K562 (cell line): ENCODE measurements around the gene POU2AF1. TPM values are rescaled to one million over a fixed set of nuclear protein-coding genes. Genes with fewer than 3 reads are reported as not detected.

Experiments used
- ATAC-seq: fragments of 200-7000 bp; cut with Tn5 transposase; 3 replicates; pipeline ENCODE4 v1.9.1; 2020; ENCODE audit warnings: moderate library complexity
- BruUV-seq: library from RNA; stranded (reverse); fragments of 400-500 nt; replicated peaks from 2 replicates; lab custom pipeline; 2021; lab: Mats Ljungman, UMichigan
- CTCF ChIA-PET: fragments of 300-600 bp; formaldehyde crosslinking; extraction: SDS; loops from one replicate; lab custom pipeline; 2021; ENCODE audit warnings: low intra/inter-chr PET ratio; lab: Yijun Ruan, JAX
- POLR2A ChIA-PET: fragments of 300-600, 350-650 bp; sonication (Branson Sonifier 250); formaldehyde crosslinking; extraction: SDS; loops from one replicate; lab custom pipeline; 2021; ENCODE audit warnings: antibody characterized with exemption, inconsistent platforms; lab: Yijun Ruan, JAX
- DNase-seq, 4 experiments: peaks; one replicate each; pipeline versions ENCODE4 v3.0.0 to v3.0.0-alpha.2; 2011 to 2018; ENCODE audit warnings: low spot score in 3 of 4, mixed read lengths in 3 of 4; ENCODE audit errors: extremely low read depth in 1 of 4
- FAIRE-seq: peaks from 2 replicates; lab custom pipeline; 2011; peaks lifted over from hg19 to GRCh38; lab: Jason Lieb, UNC
- H2AFZ ChIP-seq: 2 replicates; pipeline ENCODE4 v1.6.0; 2011; ENCODE audit warnings: low read depth, low read length, control low read depth, inconsistent platforms
- H3K27ac ChIP-seq: fragments of 200-600 bp; 3 replicates; pipeline ENCODE4 v1.8.0; 2011; ENCODE audit warnings: low read depth, mild to moderate bottlenecking, control low read depth, inconsistent platforms, low read length, moderate library complexity, mixed read lengths; ENCODE audit errors: extremely low read depth
- H3K27me3 ChIP-seq, 2 experiments: fragments of 300-600 bp in 1 of 2; 2 replicates in 1 of 2; 3 replicates in 1 of 2; pipeline versions ENCODE4 v1.6.0 to v1.8.0; 2011; ENCODE audit warnings: inconsistent platforms in 2 of 2, low read length in 2 of 2, mild to moderate bottlenecking in 1 of 2, mixed read lengths in 1 of 2, moderate library complexity in 1 of 2; ENCODE audit not compliant: control insufficient read depth in 2 of 2, insufficient read depth in 2 of 2
- H3K36me3 ChIP-seq: fragments of 300-600 bp; 3 replicates; pipeline ENCODE4 v1.8.0; 2011; ENCODE audit warnings: mild to moderate bottlenecking, low read length, inconsistent platforms; ENCODE audit not compliant: control insufficient read depth, insufficient read depth
- H3K4me1 ChIP-seq, 2 experiments: fragments of 200-600 bp in 1 of 2; replicated peaks in 1 of 2; 2 replicates in 1 of 2; 3 replicates in 1 of 2; pipeline versions ENCODE4 v1.5.1 to v1.8.0; 2011; ENCODE audit warnings: inconsistent platforms in 2 of 2, low read length in 2 of 2, mild to moderate bottlenecking in 1 of 2, mixed read lengths in 1 of 2, moderate library complexity in 1 of 2; ENCODE audit not compliant: control insufficient read depth in 2 of 2, insufficient read depth in 2 of 2
- H3K4me2 ChIP-seq: 2 replicates; pipeline ENCODE4 v1.6.1; 2011; ENCODE audit warnings: low read length, control low read depth, inconsistent platforms, mixed read lengths; ENCODE audit not compliant: insufficient read depth
- H3K4me3 ChIP-seq: fragments of 200-600 bp; sonication (generic), shearing (Covaris generic); 2 replicates; pipeline ENCODE4 v1.5.1; 2016; ENCODE audit warnings: control low read depth, inconsistent platforms
- H3K79me2 ChIP-seq: fragments of 200-600 bp; 3 replicates; pipeline ENCODE4 v1.8.0; 2011; ENCODE audit warnings: low read length, inconsistent platforms; ENCODE audit not compliant: control insufficient read depth, insufficient read depth
- H3K9ac ChIP-seq, 2 experiments: 2 replicates each; pipeline versions ENCODE4 v1.6.0 to v1.6.1; 2011; ENCODE audit warnings: low read depth in 2 of 2, low read length in 2 of 2, control low read depth in 1 of 2, inconsistent platforms in 1 of 2, mild to moderate bottlenecking in 1 of 2, mixed read lengths in 1 of 2; ENCODE audit not compliant: insufficient read depth in 1 of 2
- H3K9me1 ChIP-seq: one replicate; pipeline ENCODE4 v1.6.0; 2011; ENCODE audit warnings: inconsistent platforms, mild to moderate bottlenecking, low read length, moderate library complexity; ENCODE audit not compliant: control insufficient read depth, insufficient read depth
- H3K9me3 ChIP-seq: replicated peaks from 2 replicates; pipeline ENCODE4 v1.5.1; 2011; ENCODE audit warnings: low read depth, low read length, inconsistent platforms; ENCODE audit not compliant: control insufficient read depth, insufficient read depth
- H4K20me1 ChIP-seq: replicated peaks from 2 replicates; pipeline ENCODE4 v1.6.1; 2011; ENCODE audit warnings: low read length, inconsistent platforms, mixed read lengths; ENCODE audit not compliant: control insufficient read depth, insufficient read depth
- C11orf30 ChIP-seq: fragments of 450-650 bp; IDR thresholded peaks from 2 replicates; pipeline ENCODE4 v1.6.1; 2016; ENCODE audit warnings: low read depth, mild to moderate bottlenecking
- CHD2 ChIP-seq: IDR thresholded peaks from 2 replicates; pipeline ENCODE4 v1.6.1; 2011; ENCODE audit warnings: low read depth, low read length
- EP300 ChIP-seq: IDR thresholded peaks from 2 replicates; pipeline ENCODE4 v1.6.1; 2012; ENCODE audit warnings: low read length, improper control_type of control experiment
- HMBOX1 ChIP-seq: sonication (generic); IDR thresholded peaks from 2 replicates; pipeline ENCODE4 v1.6.1; 2016
- MAFF ChIP-seq: IDR thresholded peaks from 2 replicates; pipeline ENCODE4 v1.6.1; 2012; ENCODE audit warnings: low read length, improper control_type of control experiment
- MAFK ChIP-seq: IDR thresholded peaks from 2 replicates; pipeline ENCODE4 v1.6.1; 2011; ENCODE audit warnings: low read length, improper control_type of control experiment
- PHB2 ChIP-seq: fragments of 450-650 bp; IDR thresholded peaks from 2 replicates; pipeline ENCODE4 v1.6.1; 2017; ENCODE audit warnings: low read depth
- TBL1XR1 ChIP-seq, 2 experiments: IDR thresholded peaks; 2 replicates each; pipeline ENCODE4 v1.6.1; 2012; ENCODE audit warnings: improper control_type of control experiment in 2 of 2, low read length in 2 of 2, mild to moderate bottlenecking in 1 of 2
- ZNF263 ChIP-seq: sonication (generic); formaldehyde crosslinking; IDR thresholded peaks from 2 replicates; pipeline ENCODE4 v1.8.0; 2022; ENCODE audit warnings: mild to moderate bottlenecking, missing genetic modification reagents, borderline replicate concordance
- ZNF316 ChIP-seq: fragments of 450-650 bp; IDR thresholded peaks from 2 replicates; pipeline ENCODE4 v1.6.1; 2016
- WGBS: fragments of 100-300 bp; shearing (Covaris generic); methylation state at CpG from one replicate; pipeline ENCODE4 v1.1.6; 2016; ENCODE audit warnings: low coverage, mixed read lengths; ENCODE audit not compliant: insufficient coverage; ENCODE audit errors: missing lambda C conversion rate; 5-methylcytosine and 5-hydroxymethylcytosine counted together
- in situ Hi-C: fragments of 300-500 bp; cut with MboI; formaldehyde crosslinking; loops from 4 replicates; pipeline ENCODE4 v1.15.0; 2018; ENCODE audit warnings: inconsistent platforms, mixed read lengths
- intact Hi-C: fragments of 100-400 bp; cut with micrococcal nuclease; formaldehyde crosslinking; loops from 2 replicates; pipeline ENCODE4 v1.14.2; 2022
- polyA plus RNA-seq, 8 experiments: library from polyadenylated mRNA; depleted of rRNA in 4 of 8; stranded (reverse) in 5 of 8; unstranded in 3 of 8; fragments of >200 nt; fragmentation: Nextera tagmentation in 2 of 8; fragmentation: Illumina TruSeq in 1 of 8; extraction: Ambion mirVana in 2 of 8; extraction: Trizol in 1 of 8; gene quantifications; 2 replicates each; pipeline versions ENCODE4 v1.2.1 to v1.2.3, GENCODE V29; 2011 to 2014; ENCODE audit warnings: inconsistent platforms in 1 of 8, missing spikeins in 1 of 8
- total RNA-seq, 7 experiments: library from RNA; depleted of rRNA in 6 of 7; stranded (reverse); fragments of >200 nt in 6 of 7; fragmentation: Illumina TruSeq in 2 of 7; extraction: Trizol in 2 of 7; gene quantifications; 2 replicates each; pipeline versions ENCODE4 v1.2.1 to v1.2.3, GENCODE V29; 2011 to 2021; ENCODE audit warnings: low replicate concordance in 1 of 7
- TF ChIP-seq, protein P1 (sequence below): fragments of 450-650 bp; formaldehyde crosslinking; conservative IDR thresholded peaks from 2 replicates; pipeline ENCODE4 v1.4.0; 2022; ENCODE audit warnings: mild to moderate bottlenecking, missing genetic modification characterization

The POU2AF1 gene
- total and polyA plus RNA-seq, 9 of the 15 experiments (the other 6 are each of a cell fraction or from before 2014, with no cell fraction given), result 0.09 TPM; not detected in 8

GRCh38 chr11:111372538-111372937 lies 6.5 kb downstream of the POU2AF1 start (continued):
- TF ChIP-seq, protein P1, sequence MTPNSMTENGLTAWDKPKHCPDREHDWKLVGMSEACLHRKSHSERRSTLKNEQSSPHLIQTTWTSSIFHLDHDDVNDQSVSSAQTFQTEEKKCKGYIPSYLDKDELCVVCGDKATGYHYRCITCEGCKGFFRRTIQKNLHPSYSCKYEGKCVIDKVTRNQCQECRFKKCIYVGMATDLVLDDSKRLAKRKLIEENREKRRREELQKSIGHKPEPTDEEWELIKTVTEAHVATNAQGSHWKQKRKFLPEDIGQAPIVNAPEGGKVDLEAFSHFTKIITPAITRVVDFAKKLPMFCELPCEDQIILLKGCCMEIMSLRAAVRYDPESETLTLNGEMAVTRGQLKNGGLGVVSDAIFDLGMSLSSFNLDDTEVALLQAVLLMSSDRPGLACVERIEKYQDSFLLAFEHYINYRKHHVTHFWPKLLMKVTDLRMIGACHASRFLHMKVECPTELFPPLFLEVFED (CRISPR knock-in tag), result no peak
- TF ChIP-seq PHB2, result no peak
- TF ChIP-seq CHD2, result no peak
- no peak for TF ChIP-seq ZNF263 (CRISPR knock-in tag)
- TF ChIP-seq EP300, result no peak

DNA sequence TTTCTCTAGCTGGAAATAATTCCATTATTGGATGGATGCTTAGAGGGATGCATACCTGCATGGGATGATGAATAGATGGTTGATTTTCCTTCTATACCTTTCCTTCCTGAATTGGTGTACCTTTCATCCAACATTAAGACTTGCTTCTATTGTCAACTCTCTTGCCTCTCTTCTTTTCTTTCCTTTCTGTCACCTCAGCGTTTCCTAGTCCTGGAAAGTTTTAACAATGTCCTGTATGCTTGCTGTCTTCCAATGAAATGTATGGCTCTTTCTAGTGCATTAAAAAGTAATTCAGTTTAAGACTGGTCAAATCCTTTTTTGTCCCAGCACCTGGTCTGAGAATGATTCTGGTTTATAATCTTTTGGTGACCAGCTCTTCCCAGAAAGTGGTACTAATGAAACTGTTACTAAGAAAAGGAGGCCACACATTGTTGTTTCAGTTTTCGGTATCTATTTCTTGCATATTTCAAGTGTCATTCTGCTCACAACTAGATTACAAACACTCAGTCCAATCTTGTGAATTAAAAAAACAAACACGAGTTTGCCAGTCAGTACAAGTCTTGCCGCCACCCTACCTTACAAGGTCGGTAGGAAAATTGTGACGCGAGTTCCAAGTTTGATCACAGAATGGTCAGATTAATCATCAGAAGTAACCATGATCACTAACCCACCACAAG lies 8.0 kb downstream of the POU2AF1 start:
- FAIRE-seq, result no peak
- H3K36me3 ChIP-seq, result no peaks in the 10 kb centered on the region
- no peak overlapping the region for H3K4me2 ChIP-seq
- no peaks in the 10 kb centered on the region for H3K79me2 ChIP-seq
- H3K27ac ChIP-seq, result no peak overlapping the region
- POLR2A ChIA-PET, result no interaction called here
- in situ Hi-C loops (no loop called here), intact Hi-C loops (no loop called here)
- no peak overlapping the region for H3K4me3 ChIP-seq
- no peaks in the 10 kb centered on the region for H4K20me1 ChIP-seq
- no peaks in the 10 kb centered on the region for H3K4me1 ChIP-seq
- 0 out of 5 replicates have a peak, but pooled peaks cover 0 to 4% of the 10 kb centered on the region in 2 experiments for H3K27me3 ChIP-seq
- no peak for ATAC-seq
- no TSS peak for BruUV-seq
- no peaks in the 10 kb centered on the region for H3K9me1 ChIP-seq
- H2AFZ ChIP-seq, result no peak overlapping the region
- TF ChIP-seq MAFF (peak; percentile 55), TBL1XR1 (IDR thresholded peaks at IDR 0.05; ENCODE audit: low read length in 2 of 2) (no peak), MAFK (0 out of 2 replicates have a peak, but pooled peaks have one; percentile 31), ZNF316 (peak; percentile 71), C11orf30 (peak; percentile 38; the same call in 1 of the 2 replicates), HMBOX1 (no peak)
- 0% methylated on average over 7 of the region's 7 CpGs for WGBS
- no peak overlapping the region for H3K9ac ChIP-seq
- no peak for DNase-seq
- H3K9me3 ChIP-seq, result no peaks in the 10 kb centered on the region
- CTCF ChIA-PET, result no interaction called here
